ENCODE measurements around the gene NFATC1.

NFATC1 gene

DNA sequence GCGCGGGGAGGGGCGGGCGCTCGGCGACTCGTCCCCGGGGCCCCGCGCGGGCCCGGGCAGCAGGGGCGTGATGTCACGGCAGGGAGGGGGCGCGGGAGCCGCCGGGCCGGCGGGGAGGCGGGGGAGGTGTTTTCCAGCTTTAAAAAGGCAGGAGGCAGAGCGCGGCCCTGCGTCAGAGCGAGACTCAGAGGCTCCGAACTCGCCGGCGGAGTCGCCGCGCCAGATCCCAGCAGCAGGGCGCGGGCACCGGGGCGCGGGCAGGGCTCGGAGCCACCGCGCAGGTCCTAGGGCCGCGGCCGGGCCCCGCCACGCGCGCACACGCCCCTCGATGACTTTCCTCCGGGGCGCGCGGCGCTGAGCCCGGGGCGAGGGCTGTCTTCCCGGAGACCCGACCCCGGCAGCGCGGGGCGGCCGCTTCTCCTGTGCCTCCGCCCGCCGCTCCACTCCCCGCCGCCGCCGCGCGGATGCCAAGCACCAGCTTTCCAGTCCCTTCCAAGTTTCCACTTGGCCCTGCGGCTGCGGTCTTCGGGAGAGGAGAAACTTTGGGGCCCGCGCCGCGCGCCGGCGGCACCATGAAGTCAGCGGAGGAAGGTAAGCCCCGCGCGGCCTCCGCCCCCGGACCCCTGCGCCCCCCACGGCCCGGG is at the start of gene NFATC1:
TSS of gene NFATC1 (plus strand) at position 170 of the 644 bp plus-strand sequence. CDS start at position 465, 295 bp downstream.
- peak; percentile 85 to 90 for DNase-seq

DNA sequence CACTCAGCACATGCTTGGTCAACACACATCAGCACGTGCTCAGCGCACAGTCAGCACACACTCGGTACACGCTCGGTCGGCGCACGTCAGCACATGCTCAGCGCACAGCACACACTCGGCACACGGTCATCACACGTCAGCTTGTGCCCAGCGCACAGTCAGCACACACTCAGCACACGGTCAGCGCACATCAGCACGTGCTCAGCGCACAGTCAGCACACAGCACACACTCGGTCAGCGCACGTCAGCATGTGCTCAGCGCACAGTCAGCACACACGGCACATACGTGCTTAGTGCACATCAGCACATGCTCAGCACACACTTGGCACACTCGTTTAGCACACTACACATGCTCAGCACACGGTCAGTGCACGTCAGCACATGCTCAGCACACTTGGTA is 49.7 kb upstream of the NFATC1 start:
- DNase-seq, result no peak

DNA sequence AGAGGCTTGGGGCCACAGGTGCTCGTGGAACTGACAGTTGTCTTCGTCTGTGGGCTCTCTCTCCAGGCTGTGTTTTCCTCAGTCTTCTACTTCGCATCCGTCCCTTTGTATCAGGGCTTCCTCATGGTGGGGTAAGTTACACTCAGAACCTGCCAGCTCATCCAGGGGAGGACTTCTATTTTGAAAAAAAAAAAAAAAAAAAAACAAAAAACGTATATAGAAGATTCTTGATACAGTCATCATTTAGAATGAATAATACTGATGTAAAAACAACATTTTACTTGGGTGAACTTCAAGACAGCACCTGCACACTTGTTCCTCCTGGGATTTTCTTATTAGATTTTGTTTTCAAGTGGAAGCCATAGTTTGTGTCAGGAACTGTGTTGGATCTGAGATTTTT is 47.7 kb upstream of the NFATC1 start:
- DNase-seq, result no peak

DNA sequence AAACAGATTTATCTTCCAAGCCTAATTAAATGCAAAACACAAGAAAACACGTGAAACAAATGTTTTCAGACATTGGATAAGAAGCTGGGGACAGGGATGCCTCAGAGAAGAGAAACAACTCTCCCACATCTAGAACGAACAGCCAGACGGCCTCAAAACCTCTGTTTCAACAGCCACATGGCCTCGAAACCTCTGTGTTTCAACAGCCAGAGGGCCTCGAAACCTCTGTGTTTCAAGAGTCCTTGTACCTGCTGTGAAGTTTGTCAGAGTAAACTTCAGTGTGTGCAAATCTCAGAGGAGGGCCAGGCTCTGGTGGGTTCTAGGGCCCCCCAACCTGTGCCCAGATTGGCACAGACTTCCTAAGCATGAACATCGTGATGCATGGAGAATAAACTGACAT is 43.3 kb upstream of the NFATC1 start:
- no peak for DNase-seq

DNA sequence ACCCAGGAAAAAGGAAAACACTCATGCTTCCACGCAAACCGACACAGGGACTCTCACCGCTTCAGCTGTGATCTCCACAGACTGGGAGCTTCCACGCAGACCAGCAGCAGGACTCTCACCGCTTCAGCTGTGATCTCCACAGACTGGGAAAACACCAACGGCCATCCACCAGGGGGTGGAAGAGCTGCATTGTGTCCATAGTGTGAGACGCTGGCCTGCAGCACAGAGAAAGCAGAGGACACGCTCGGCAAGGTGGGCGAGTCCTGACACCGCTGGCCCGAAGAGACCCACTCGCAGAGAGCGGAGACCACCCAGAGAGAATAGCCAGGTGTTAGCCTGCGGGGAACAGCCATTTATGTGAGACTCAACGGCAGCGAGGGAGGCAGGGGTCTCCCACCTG is 42.5 kb upstream of the NFATC1 start:
- no peak for DNase-seq

DNA sequence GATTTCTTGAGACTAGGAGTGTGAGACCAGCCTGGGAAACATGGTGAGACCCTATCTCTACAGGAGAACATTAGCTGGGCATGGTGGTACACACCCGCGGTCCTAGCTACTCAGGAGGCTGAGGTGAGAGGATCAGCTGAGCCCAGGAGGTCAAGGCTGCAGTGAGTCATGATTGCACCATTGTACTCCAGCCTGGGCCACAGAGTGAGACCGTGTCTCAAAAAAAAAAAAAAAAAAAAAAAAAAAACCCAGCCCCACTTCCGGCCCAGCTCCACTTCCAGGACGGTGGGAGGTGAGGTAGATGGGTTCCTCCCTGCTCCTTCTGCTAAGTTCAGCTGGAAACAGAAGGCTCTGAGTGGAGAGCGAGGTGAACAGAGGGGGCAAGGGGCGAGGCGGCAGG is 41.4 kb upstream of the NFATC1 start:
- no peak for DNase-seq

DNA sequence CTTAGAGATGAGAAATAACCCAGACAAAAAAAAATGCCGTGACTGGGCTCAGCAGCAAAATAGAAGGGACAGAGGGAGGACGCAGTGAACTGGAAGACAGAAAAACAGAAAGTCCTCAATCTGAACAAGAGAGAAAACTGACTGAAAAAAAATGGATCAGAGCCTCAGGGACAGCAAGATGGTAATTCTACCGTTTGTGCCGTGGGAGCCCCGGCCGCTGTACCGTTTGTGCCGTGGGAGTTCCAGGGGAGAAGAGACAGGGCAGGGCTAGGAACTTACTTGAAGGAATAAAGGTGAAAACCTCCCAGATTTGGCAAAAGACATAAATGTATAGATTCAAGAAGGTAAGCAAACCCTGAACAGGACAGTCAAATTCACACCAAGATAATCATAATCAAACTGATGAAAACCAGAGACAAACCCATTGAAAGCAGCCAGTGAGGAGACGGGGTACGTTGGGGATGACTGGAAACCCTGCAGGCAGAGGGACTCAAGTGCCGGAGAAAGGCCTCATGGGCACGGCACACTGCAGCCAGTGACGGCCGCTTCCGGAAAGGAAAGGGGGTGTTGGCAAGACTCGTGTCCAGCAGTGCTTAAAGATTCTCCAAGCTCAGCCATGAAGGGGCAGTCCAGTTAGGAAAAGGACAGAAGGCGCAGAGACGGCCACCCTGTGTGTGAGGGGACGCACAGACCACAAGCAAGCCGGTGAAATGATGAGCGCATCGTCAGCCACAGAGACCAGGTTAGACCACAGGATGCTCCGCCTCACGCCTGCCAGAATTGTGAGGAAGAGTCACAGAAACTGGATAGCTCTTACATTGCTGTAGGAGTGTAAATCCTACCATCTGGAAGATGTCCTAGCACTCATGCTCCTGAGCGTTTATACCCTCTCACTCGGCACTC is 40.0 kb upstream of the NFATC1 start:
- no peak for DNase-seq

DNA sequence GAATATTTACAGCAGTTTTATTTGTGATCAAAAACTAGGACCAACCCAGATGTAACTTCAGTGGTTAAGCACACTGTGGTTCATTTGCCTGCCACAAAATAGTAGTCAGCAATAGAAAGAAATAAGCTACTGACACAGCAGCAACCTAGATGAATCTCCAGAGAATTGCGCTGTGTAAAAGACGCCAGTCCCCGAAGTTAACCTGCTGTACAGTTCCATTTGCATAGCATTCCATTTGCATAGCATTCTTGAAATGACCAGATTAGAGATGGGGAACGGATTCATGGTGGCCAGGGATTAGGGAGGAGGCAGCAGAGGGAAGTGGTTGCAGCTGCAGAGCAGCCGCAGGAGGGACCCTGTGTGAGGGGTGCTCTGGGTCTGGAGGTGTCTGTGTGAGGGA is 39.3 kb upstream of the NFATC1 start:
- DNase-seq, result no peak

DNA sequence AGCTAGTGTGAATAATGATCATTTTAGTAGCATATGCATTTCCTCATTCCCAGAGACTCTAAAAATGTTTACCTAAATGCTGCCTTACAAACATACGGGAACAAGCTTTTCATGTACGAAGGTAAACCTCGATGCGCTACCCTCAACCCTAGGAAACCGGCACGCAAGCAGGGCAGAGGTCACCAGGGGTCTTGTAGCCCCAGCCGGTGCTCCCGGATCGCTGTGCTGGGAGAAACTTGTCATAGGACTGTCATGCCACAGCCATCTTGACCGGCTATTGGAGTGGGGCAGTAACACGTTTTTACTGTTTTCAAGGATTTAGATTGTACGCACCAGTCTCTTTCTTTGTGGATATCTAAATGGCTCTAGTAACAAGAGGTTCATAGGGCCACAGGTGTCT is 34.8 kb upstream of the NFATC1 start:
- DNase-seq, result no peak

DNA sequence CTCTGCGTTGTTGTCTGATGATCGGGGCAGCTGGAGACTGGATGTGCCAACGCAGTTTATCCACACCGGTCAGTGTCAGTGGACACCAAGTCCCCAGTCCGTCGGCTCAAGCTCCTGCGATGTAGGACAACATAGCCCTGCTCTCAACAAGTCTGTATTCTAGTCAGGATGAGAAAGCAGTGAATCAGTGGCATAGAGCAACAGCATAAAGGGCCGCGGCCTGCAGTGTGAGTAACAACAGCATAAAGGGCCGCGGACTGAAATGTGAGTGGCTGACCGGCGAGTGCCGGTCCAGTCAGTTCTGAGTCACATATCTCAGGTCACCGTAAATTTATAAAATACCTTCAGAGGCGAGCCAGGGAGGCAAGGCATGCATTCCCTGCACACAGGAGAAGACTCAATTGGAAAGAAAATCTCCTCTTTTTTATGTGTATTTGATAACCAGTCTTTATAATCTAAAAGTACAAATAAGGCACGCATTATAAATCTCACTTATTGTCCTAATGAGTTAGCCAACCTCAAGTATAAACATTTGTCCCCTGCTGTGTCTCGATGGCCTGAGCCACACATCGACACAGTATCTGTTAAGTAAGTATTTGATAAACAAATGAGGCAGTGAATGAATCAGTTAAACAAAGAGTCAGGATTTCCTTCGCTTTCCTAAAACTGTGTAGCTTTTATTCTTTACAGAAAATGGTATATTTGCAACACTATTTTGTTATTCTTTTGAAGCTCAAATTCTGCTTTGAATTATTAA is 33.8 kb upstream of the NFATC1 start:
- DNase-seq, result no peak

DNA sequence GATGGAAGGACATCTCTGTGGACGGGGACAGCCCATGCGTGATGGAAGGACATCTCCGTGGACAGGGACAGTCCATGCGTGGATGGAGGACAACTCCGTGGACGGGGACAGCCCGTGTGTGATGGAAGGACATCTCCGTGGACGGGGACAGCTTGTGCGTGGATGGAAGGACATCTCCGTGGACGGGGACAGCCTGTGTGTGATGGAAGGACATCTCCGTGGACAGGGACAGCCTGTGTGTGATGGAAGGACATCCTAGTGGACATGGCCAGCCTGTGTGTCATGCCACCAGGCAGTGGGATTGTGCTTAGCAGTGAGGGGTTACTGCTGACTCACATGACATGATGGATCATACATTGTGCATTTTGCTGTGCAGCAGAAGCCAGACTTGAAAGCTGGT is 30.0 kb upstream of the NFATC1 start:
- no peak for DNase-seq

DNA sequence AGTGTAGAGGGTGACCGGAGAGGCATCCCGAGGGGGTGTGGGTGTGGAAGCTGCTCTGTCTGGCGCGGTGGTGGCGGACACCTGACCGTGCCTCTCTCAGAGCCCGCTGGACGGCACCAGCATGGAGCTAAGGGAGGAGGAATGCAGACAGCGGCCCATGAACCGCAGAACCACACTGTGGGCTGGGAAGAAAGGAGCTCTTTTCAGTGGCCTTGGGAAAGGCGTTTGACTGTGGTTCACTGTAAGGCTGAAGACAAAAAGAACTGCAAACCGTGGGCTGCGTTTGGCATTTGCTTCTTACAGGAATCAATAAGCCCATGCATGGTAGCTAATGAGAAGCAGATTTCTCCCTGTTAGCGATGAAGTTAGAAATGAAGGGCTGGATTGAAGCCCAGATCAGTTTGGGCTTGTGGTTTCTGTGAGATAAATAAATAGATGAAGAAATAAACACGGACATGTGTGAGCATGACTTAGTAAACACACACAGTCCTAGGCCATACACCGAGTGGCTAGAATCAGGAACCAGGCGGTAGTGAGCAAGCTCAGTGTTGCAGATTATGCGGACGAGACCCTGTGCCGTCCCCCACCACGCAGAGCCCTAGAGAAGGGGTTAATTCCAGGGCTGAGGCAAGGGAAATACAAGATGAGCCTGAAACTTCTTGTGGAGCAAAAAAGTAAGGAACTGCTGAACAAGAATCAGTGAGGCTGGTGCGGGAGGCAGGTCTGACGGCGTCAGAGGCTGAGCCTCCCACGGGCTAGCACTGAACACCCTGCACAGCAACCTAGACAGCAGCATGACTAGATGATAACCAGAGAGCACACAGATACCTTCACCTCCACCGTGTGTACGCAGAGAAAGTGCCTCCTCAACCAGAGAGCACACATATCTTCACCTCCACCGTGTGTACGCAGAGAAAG is 29.3 kb upstream of the NFATC1 start:
- DNase-seq, result no peak

DNA sequence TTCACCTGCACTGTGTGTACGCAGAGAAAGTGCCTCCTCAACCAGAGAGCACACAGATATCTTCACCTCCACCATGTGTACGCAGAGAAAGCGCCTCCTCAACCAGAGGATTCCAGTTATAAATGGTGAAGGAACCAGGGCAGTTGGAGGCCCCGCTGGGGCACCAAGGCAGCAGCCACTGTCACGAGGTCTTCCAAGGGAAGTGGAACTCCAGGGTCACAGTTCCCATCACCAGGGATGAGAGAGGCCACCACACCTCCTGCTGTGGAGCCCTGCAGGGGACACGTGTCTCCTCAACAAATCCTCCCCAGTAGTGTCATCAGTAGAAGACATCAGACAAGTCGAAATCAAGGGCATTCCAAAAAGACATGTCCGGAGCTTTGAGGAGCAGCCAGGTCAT is 28.2 kb upstream of the NFATC1 start:
- DNase-seq, result no peak

DNA sequence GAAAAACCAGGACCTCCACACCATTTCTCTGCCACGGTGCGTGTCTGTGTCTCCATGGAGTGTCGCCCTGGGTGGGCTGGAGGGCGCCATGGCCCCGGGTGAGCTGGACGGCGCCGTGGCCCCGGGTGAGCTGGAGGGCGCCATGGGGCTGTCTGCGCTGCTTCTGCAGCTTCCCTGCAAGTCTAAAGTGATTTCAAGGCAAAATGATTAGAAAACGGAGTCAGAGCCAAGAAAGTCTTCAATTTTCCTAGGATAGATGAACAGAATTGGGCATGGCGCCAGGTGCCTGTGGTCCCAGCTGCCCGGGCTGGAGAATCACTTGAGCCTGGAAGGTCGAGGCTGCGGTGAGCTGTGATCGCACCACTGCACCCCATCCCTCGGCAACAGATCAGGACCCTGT is 27.7 kb upstream of the NFATC1 start:
- no peak for DNase-seq

DNA sequence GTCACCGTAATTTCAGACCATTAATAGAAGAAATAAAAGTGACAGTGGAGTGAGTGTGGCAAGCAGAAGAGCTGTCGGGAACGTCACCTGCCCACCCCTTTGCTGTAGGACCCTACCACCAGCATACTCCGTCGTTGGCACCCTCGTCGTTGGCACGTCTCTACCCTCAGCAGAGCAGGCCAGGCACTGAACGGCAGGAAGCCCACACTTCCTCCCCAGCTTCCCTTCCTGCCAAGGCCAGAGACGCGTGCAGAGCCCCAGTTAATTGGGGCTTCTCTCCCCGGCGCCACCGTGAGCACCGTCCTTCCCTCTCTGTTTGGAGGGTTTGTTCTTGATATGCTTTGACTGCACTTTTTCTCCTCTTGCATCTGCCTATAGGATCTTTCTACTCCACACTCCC is 27.0 kb upstream of the NFATC1 start:
- no peak for DNase-seq

DNA sequence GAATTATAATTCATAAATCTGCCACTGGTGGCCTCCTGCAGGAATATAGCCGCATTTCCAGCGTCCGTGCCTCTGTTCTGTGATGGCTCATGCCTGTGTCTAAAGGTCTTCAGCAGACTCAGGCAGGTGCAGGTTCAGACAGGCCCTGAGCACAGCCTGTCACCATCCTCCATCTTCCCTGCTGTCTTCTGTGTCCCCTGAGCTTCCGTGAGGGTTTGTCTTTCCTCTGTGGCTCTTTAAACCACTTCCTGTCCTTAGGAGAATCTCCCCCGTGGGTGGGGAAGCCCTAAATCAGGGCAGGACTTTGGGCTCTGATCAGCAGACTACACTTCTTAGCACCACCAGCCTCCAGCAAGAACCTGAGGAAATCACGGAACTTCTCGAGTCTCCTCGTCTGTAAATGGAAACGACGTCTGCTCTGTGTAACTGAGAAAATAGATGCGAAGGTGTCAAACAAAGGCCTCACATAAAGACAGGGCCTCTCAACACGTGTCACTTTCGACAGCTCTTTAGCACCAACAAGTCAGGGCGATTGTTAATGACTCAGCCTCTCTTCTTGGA is 24.1 kb upstream of the NFATC1 start:
- DNase-seq, result no peak

DNA sequence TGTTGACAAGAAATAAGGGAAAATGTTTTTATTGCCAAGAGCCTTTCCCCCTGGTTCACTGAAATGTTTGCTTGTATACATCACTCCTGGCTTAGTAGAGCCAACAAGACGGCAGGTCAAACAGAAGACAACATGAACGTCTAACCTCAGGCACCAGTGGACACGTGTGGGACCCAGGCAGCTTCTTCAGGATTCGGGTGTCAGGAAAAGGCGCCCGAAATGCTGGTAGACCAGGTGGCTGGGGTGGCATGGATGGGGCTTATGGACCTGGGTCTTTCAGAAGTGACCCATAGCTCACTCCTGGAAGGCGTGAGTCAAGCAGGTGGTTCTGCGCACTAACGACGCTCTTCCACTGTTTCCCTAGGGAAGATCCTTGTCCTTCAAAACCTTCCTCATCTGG is 23.3 kb upstream of the NFATC1 start:
- no peak for DNase-seq

DNA sequence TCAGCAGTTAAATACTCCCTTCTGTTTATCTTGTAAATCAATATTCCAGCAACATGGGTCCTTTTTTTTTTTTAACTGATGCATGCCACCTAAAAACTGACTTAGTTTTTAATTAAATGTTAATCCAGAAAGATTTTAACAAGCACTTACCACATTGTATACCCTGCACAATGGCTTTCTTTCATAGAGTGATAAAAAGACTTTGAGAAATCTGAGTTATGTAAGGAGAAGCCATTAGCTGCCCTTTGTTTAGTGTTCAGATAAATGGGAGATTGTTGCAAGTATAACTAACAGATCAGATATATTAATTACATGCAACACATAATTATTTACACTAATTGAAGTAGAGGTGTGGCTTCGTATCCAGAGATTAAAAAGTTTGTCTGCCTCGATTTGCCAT is 22.7 kb upstream of the NFATC1 start:
- DNase-seq, result no peak

DNA sequence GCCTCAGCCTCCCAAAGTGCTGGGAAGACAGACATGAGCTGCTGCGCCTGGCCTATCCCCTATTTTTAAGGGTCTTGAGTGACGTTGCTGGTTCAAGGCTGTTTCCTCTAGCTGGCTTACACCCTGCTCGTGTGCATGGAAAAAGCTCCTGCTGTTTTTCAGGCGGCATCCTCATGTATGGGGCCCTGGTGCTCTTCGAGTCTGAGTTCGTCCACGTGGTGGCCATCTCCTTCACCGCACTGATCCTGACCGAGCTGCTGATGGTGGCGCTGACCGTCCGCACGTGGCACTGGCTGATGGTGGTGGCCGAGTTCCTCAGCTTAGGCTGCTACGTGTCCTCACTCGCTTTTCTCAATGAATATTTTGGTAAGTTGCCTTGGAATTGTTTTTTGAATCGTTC is 22.0 kb upstream of the NFATC1 start:
- no peak for DNase-seq

DNA sequence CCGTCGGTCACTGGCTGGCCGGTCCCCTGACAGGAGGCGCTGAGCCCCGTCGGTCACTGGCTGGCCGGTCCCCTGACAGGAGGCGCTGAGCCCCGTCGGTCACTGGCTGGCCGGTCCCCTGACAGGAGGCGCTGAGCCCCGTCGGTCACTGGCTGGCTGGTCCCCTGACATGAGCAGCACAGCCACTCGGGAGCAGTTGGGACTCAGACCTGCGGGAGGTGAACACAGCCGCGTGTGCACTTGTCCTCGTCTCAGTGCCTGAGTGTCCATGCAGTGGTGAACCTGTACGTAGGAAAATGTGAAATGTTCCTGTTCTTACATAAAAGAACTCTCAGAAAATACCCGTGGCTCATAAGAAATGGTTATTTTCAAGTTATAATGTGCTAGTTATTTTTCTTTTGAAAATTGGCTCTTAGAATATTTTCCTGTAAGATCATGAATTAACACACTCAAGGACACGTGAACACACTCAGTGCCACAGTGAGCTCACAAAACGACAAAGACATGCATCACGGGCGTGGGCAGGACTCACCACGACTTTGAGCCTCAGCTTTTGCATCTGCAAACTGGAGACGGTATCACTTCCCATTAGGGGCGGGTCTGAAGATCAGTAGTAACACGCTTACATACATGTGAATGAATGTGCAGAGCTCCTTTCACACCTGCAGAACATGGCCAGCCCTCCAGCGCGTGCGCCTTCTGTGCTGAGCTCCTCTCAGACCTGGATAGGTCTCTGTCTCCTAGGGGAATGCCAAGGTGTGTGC is 21.1 kb upstream of the NFATC1 start:
- DNase-seq, result no peak

DNA sequence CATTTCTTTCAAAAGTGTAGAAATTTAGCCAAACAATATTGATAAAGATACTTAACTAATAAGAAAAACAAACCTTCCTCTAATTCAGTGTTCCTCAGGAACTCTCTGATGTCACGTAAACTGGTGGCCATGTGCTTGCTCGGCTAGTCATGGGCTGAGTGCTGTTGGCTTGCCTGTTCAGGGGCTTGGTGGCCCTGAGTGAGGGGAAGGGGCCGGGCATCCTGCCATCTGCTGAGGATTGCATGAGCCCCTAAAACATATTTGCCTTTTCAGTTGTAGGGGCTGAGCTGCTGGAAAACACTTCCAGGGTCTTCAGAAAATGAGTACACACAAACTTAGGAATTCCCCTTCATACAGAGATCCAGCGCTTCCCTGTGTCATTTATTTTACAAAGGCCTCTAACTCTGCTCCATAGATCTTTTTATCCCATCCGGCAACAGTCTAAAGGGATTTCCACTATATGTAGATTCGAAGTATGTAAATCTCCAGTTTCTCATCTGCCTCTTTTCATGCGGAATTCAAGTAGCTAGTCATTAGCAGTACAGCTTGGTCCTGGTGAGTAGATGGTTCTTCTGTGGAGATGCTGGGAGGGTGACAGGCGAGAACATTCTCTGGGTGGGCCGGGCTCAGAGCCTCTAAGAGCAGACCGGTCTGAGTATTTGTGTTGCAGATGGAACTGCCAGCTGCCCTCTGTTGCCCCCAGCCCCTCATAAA is 20.1 kb upstream of the NFATC1 start:
- no peak for DNase-seq

All from activated CD4-positive, alpha-beta T cell treated with anti-CD3 and anti-CD28 coated beads, Interleukin-2, amount 50 U/mL, for 4 hours (primary cell).